ENCODE results near the gene CEACAM20. TPM values are rescaled to one million over a fixed set of nuclear protein-coding genes. Genes with fewer than 3 reads are reported as not detected.

CEACAM20 gene
- total RNA-seq, 1 experiment from 2014 or later = not detected

DNA sequence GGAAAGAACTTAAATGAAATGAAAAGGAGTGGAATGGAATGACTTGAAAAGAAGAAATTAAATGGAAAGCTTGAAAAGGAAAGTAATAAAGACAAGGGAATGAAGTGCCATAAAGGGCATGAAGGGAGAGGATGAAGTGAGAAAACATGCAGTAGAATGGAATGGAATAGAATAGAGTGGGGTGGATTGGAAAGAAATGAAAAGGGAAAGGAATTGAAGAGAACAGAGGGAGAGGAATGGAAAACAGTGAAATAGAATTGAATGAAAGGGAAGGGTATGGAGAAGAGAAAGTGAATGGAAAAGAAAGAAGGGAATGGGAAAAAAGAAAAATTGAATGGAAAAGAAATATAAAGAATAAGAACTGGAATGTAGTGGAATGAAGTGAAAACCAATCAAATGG is 20.0 kb downstream of the CEACAM20 start:
- ChIA-PET POLR2A (no interaction called here), CTCF (no interaction called here), RAD21 (ENCODE audit: low non-redundant PET in 1 of 2, low total read pairs in 2 of 2, uncharacterized antibody in 2 of 2, unreplicated experiment in 2 of 2) (no interaction called here)
- no peak overlapping the region for H3K4me2 ChIP-seq (ENCODE audit: low read length)
- no peaks in the 10 kb centered on the region for H3K9me2 ChIP-seq (ENCODE audit: insufficient read depth)
- no peak overlapping the region for H2AFZ ChIP-seq (ENCODE audit: low read depth, low read length, poor library complexity, severe bottlenecking)
- ATAC-seq = no peak
- no peak overlapping the region for H3K4me3 ChIP-seq (replicated peaks in 1 of 2; ENCODE audit: low read depth in 1 of 2, low read length in 2 of 2)
- TF ChIP-seq, protein P1, sequence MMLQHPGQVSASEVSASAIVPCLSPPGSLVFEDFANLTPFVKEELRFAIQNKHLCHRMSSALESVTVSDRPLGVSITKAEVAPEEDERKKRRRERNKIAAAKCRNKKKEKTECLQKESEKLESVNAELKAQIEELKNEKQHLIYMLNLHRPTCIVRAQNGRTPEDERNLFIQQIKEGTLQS (IDR thresholded peaks at IDR 0.05) = no peak
- TF ChIP-seq FOSL1 (IDR thresholded peaks at IDR 0.05; ENCODE audit: low read depth) = no peak
- TF ChIP-seq, protein P2, sequence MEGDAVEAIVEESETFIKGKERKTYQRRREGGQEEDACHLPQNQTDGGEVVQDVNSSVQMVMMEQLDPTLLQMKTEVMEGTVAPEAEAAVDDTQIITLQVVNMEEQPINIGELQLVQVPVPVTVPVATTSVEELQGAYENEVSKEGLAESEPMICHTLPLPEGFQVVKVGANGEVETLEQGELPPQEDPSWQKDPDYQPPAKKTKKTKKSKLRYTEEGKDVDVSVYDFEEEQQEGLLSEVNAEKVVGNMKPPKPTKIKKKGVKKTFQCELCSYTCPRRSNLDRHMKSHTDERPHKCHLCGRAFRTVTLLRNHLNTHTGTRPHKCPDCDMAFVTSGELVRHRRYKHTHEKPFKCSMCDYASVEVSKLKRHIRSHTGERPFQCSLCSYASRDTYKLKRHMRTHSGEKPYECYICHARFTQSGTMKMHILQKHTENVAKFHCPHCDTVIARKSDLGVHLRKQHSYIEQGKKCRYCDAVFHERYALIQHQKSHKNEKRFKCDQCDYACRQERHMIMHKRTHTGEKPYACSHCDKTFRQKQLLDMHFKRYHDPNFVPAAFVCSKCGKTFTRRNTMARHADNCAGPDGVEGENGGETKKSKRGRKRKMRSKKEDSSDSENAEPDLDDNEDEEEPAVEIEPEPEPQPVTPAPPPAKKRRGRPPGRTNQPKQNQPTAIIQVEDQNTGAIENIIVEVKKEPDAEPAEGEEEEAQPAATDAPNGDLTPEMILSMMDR (IDR thresholded peaks at IDR 0.05 in 2 of 3, conservative IDR thresholded peaks at IDR 0.05 in 1 of 3; ENCODE audit: borderline replicate concordance in 1 of 3, insufficient read depth in 1 of 3, low read depth in 2 of 3, low read length in 2 of 3) = no peak
- TF ChIP-seq SIN3A (IDR thresholded peaks at IDR 0.05; ENCODE audit: low read depth) = no peak
- TF ChIP-seq POLR2A (IDR thresholded peaks at IDR 0.05; ENCODE audit: borderline replicate concordance, extremely low read depth, insufficient read depth, insufficient read length) = no peak
- no peak for TF ChIP-seq EZH2 (IDR thresholded peaks at IDR 0.05)
- TF ChIP-seq, protein P3, sequence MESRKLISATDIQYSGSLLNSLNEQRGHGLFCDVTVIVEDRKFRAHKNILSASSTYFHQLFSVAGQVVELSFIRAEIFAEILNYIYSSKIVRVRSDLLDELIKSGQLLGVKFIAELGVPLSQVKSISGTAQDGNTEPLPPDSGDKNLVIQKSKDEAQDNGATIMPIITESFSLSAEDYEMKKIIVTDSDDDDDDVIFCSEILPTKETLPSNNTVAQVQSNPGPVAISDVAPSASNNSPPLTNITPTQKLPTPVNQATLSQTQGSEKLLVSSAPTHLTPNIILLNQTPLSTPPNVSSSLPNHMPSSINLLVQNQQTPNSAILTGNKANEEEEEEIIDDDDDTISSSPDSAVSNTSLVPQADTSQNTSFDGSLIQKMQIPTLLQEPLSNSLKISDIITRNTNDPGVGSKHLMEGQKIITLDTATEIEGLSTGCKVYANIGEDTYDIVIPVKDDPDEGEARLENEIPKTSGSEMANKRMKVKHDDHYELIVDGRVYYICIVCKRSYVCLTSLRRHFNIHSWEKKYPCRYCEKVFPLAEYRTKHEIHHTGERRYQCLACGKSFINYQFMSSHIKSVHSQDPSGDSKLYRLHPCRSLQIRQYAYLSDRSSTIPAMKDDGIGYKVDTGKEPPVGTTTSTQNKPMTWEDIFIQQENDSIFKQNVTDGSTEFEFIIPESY (IDR thresholded peaks at IDR 0.05; ENCODE audit: extremely low read depth, insufficient replicate concordance, low read length) = no peak
- no peak for TF ChIP-seq ZFX (IDR thresholded peaks at IDR 0.05)
- TF ChIP-seq, protein P4, sequence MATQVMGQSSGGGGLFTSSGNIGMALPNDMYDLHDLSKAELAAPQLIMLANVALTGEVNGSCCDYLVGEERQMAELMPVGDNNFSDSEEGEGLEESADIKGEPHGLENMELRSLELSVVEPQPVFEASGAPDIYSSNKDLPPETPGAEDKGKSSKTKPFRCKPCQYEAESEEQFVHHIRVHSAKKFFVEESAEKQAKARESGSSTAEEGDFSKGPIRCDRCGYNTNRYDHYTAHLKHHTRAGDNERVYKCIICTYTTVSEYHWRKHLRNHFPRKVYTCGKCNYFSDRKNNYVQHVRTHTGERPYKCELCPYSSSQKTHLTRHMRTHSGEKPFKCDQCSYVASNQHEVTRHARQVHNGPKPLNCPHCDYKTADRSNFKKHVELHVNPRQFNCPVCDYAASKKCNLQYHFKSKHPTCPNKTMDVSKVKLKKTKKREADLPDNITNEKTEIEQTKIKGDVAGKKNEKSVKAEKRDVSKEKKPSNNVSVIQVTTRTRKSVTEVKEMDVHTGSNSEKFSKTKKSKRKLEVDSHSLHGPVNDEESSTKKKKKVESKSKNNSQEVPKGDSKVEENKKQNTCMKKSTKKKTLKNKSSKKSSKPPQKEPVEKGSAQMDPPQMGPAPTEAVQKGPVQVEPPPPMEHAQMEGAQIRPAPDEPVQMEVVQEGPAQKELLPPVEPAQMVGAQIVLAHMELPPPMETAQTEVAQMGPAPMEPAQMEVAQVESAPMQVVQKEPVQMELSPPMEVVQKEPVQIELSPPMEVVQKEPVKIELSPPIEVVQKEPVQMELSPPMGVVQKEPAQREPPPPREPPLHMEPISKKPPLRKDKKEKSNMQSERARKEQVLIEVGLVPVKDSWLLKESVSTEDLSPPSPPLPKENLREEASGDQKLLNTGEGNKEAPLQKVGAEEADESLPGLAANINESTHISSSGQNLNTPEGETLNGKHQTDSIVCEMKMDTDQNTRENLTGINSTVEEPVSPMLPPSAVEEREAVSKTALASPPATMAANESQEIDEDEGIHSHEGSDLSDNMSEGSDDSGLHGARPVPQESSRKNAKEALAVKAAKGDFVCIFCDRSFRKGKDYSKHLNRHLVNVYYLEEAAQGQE (IDR thresholded peaks at IDR 0.05; ENCODE audit: low read depth) = no peak
- TF ChIP-seq TCF7L2 (IDR thresholded peaks at IDR 0.05; ENCODE audit: borderline replicate concordance, extremely low read depth, insufficient read depth, insufficient read length) = no peak
- TF ChIP-seq, protein P5, sequence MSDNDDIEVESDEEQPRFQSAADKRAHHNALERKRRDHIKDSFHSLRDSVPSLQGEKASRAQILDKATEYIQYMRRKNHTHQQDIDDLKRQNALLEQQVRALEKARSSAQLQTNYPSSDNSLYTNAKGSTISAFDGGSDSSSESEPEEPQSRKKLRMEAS (IDR thresholded peaks at IDR 0.05) = no peak
- no peak for TF ChIP-seq SRF (IDR thresholded peaks at IDR 0.05; ENCODE audit: low read depth)
- TF ChIP-seq YY1 (IDR thresholded peaks at IDR 0.05; ENCODE audit: extremely low read depth, insufficient replicate concordance, low read depth, low read length) = no peak
- no peak for TF ChIP-seq SP1 (IDR thresholded peaks at IDR 0.05; ENCODE audit: low read depth)
- no peak for TF ChIP-seq JUND (IDR thresholded peaks at IDR 0.05)
- no peak for TF ChIP-seq CBX3 (IDR thresholded peaks at IDR 0.05; ENCODE audit: low read depth)
- no peak for TF ChIP-seq EZH2phosphoT487 (IDR thresholded peaks at IDR 0.05; ENCODE audit: borderline replicate concordance)
- no peak for TF ChIP-seq EGR1 (IDR thresholded peaks at IDR 0.05; ENCODE audit: low read depth)
- TF ChIP-seq ZNF274 (IDR thresholded peaks at IDR 0.05; ENCODE audit: low read depth, low read length) = no peak
- H3K36me3 ChIP-seq (ENCODE audit: control insufficient read depth in 1 of 2, insufficient read depth in 2 of 2, low read length in 2 of 2) = no peaks in the 10 kb centered on the region
- H4K20me1 ChIP-seq (ENCODE audit: insufficient read depth) = no peaks in the 10 kb centered on the region
- no peaks in the 10 kb centered on the region for H3K79me2 ChIP-seq (ENCODE audit: insufficient read depth, low read length)
- no TSS peak for BruUV-seq (replicated peaks)
- no peaks in the 10 kb centered on the region for H3K27me3 ChIP-seq (ENCODE audit: insufficient read depth, low read length)
- intact Hi-C loops (cut with micrococcal nuclease) = loop anchor here (10.0 kb wide), 1 partner anchor 485 kb away; the partner anchor contains the start of gene ZNF222
- H3K27ac ChIP-seq (ENCODE audit: low read depth, low read length) = no peak overlapping the region
- no peak overlapping the region for H3K9ac ChIP-seq (ENCODE audit: low read length)
- H3K4me1 ChIP-seq (ENCODE audit: control insufficient read depth in 1 of 2, insufficient read depth in 2 of 2, low read length in 2 of 2) = no peaks in the 10 kb centered on the region
- DNase-seq (ENCODE audit: low read depth, low spot score) = no peak
- H3K9me3 ChIP-seq (ENCODE audit: control insufficient read depth in 1 of 2, insufficient read depth in 1 of 2, low read depth in 1 of 2, low read length in 2 of 2) = no peaks in the 10 kb centered on the region
